Islet precursor cell (in vitro differentiated cells): ENCODE results near the gene AFTPH.

Experiments used
- DNase-seq: peaks from one replicate; pipeline ENCODE4 v3.0.0-alpha.2; 2018

AFTPH gene

GRCh38 chr2:64617631-64618151, 93.6 kb downstream of the AFTPH start:
- DNase-seq, result peak; percentile 51

GRCh38 chr2:64620661-64621060, 96.5 kb downstream of the AFTPH start:
- no peak for DNase-seq

DNA sequence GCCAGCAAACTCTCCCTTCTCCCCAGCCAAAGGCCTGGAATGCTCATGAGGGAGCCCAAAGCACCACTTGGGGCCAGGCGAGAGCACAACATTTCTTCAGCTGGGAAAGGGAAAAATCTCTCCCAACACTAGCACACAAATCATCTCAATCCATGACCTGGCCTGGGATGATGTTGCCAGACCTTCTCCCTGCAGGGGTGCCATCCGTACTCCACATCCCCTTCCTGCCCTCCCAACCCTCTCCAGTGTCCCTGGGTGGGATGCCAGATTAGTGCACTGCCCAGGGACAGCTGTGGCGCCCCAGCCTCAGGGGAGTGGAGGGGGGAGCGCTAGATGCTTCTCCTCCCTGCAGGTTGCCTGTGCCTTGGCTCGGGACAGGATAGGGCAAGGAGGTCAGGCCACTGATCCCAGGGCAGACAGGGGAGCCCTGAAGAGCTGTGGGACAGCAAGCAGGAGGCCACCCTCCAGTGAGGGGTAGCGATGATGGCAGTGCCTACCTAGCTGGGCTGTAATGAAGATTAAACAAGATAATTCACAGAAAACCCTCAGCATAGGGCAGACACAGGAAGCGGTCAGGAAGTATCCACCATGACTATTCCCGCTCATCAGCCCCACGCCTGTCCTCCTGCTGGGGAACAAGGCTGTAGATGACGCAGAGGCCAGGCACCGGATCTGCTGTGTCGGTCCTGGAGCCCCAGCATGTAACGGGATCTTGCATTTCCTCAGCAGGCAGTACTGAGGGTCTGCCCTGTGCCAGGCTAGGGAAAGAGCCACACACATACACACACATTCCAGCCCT, 98.5 kb downstream of the AFTPH start:
- peak; percentile 50 for DNase-seq

DNA sequence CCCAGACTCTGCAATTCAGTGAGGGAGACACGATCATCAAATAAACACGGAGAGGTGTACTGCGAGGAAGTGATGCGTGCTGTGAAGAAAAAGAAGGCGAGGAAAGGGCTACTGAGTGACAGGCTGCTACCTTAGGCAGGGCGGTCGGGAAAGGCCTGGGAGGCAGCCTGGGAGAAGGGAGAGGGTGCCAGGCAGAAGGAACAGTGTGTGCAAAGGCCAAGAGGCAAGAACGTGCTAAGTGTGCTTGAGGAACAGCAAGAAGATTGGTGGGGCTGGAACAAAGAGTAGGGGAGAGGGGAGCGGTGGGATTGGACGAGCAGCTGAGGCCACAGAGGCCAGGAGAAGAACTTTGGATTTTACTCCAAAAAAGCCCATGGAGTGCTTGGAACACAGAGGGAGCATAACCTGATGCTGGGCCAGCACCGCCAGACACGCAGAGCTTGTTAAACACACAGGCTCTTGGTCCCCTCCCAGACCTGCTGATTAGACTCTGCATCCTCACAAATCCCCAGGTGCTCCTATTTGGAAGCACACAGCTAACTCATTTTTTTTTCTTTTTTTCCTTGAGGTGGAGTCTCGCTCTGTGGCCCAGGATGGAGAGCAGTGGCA, 99.2 kb downstream of the AFTPH start:
- peak; percentile 53 for DNase-seq

DNA sequence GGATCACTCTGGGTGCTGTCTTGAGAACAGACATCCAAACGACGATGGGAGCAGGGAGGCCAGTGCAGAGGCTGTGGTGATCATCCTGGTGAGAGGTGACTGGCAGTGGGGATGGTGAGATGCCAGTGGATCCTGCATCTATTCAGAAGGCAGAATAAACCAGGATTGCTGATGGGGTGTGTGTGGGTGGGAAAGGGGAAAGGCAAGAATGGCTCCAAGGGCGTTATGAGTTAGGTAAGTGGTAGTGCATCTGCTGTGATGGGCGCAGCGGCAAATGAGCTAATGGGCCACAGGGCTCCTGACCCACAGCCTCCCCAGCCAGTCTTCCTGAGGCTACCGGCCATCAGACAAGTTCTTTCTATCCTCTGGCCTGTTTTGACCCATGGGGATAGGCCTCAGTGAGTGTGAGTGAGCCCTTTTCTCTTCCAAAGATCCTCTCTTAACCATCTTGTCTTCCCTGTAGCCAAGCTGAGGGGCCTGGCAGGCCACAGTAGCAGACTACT, 100.0 kb downstream of the AFTPH start:
- DNase-seq, result peak; percentile 43

GRCh38 chr2:64624862-64625261, 100.7 kb downstream of the AFTPH start:
- peak; percentile 42 for DNase-seq

DNA sequence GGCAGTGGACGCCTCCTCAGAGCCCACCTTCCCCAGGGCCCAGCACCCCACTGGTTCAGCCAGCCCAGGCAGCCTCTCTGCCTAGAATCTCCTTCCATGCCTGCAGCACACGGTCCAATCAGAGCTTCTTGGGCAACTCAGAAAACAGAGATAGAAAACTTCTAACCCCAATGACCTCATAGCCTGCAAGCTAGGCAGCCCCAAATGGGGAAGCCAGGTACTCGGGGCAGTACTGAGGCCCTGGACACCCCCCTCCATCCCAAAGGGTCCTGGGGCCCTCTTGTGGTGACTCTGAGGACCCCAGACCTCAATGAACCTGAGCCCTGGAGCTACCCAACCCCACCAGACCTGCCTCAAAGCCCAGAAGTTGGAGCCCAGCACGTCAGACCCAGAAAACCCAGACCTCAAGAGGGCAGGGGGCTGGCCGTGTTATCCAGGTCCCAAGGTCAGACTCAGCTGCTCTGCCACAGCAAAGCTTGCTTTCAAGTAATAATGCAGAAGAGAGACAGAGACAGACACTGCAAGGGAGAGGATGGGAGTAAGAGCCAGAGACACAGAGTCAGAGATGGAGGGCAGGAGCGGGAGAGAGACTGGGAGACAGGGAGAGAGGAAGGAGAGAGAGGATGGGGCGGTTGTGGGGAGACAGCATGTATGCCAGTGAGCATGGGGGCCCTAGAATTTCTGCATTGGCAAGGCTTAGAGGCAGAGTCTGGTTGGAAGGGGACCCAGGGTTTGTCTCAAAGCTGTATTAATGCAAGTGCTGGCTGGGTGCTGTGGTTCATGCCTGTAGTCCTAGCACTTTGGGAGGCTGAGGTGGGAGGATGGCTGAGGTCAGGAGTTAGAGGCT, 101.4 kb downstream of the AFTPH start:
- peak; percentile 56 for DNase-seq

DNA sequence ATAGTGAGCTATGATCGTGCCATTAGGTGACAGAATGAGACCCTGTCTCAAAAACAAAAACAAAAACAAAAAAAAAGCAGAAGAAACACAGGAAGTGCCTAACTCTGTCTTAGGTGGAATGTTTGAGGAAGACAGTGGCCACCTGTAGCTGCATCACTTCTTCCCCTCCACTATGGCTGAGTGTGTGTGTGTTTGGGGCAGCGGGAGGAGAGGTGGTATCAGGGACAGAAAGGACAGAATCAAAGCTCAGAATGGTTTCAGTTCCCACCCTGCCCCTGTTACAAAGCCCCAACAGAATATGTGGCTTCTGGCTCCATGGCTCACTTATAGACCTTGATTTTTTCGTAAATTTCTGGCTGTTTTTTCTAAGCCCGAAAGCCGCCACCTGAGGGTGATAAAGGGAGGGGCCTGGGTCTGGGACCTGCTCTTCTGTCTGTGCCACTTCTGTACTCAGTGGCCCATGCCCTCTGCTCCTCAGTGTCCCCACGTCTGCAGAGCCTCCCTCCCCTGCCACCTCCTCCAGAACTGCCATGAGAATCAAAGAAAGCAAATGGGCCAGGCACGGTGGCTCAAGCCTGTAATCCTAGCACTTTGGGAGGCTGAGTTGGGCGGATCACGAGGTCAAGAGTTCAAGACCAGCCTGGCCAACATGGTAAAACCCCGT, 102.2 kb downstream of the AFTPH start:
- DNase-seq, result peak; percentile 18

- peak; percentile 60 for DNase-seq
Observed at GRCh38 chr2:64626963-64627760, 103.0 kb downstream of the AFTPH start.

DNA sequence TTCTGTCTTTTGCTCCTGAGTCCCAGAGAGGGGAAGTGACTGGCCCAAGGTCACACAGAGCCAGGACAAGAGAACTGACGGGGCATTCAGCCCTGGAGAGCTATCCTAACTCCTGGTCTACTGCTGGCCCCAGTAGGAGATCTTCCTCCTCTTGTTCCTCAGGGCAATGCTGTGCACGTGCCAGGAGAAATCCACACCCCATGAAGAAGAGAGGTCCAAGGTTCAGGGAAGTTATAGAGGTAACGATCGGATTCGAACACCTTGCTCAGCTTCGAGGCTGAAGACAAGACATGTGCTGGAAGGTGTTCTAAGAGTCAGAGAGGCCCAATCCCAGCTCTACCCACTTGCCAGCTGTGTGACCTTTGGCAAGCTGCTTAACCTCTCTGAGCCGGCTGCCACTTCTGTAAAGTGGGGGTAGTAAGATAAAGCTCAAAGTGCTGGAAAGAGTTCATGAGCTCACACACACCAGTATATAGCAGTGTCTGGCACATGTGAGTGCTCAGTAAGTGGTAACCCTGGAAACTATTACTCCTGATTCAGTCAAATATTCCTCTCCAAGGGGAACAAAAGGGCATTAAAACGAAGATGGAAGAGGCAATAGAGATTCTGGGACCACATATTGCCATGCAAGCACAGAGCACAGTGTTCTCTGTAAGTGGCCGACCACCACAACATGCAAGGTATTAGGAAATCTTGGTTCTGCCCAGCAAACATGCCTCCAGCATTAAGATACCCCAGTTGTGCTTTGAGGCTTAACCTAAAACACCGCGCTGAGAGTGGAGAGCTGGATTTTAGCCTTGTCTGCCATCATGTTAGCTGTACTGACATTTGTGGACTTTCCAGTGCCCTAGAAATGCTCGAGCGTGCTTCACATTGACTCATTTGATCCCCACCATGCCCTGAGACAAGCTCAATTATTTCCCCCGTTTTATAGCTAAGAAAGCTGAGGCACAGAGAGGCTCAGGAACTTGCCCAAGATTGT, 104.0 kb downstream of the AFTPH start:
- no peak for DNase-seq

- peak; percentile 29 for DNase-seq
Observed at GRCh38 chr2:64629329-64629781, 105.2 kb downstream of the AFTPH start.

DNA sequence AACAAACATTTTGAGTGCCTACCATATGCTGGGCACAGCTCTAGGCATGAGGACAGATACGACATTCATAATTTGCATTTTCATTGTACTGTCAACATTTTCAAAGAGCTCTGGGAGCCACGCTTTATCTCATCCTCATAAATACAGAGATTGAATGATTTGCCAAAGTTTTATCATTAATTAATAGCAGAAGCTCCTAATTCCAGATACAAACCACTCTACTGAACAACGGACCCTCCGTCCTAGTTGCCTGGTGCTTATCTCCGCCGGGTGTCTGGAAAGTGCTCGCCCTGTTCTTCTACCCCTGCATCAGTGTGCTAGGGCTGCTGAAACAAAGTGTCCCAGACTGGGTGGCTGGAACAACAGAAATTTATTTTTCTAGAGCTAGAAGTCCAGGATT, 105.7 kb downstream of the AFTPH start:
- DNase-seq, result peak; percentile 29

- DNase-seq, result no peak
Observed at GRCh38 chr2:64630752-64631151, 106.6 kb downstream of the AFTPH start.

DNA sequence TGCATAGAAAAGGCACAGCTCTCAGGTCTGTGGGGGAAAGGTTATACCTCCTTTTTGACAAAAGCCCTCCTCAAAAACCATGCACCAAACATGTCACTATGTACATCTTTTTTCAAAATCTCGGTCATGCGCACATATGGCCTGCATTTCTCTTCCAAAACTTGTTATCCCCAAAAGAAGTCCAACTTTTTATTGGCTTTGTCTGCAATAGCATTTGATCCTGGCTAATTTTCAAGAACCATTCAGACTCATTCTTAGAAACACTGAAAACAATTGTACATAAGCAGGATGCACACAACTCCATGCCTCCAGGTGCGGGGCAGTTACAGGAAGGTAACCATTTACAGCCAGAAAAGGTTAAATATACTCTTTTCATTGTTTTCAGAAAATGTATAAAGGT, 107.6 kb downstream of the AFTPH start:
- DNase-seq, result no peak

DNA sequence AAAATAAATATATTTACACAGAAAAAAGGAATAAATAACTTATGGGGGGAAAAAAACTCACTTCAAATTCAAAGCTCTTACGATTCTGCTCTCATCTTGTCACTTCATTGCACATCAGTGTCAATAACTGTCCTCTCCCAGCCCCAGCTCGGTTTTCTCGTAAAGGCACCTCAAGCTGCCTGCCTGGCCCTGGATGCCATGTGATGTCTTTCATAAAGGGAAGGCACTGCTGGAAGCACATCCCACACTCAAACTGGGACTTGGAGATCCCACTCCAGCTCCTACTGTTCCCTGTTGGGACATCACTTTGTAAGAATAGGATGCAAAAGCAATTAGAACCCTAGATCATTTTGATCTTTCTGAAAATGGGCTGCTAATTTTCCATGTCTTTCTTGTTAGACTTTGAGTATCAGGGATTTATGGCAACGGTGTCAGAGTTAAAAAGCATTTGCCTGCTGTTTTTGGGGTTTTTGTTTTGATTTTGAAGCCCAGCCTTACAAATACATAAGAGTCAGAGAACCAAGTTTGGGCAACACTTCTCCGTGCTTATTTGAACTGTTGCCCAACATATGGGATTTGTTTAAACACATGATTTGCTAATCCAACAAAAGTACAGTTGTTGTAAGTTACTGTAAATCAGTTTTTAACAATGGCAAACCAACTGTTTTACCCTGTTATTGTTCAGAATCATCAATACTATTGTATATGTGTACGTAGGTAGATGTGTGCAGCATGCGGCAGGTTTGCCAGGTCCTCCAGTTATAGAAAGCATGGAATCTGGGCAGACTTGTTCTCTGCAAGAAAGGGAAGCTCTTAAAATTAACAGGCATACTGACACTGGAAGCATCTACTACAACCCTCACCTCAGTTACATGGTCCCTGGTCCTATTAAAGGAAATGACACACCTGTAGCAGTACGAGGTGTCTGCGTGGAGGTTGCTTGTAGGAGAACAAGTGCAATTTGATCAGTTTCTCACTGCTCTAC, 109.0 kb downstream of the AFTPH start:
- no peak for DNase-seq

DNA sequence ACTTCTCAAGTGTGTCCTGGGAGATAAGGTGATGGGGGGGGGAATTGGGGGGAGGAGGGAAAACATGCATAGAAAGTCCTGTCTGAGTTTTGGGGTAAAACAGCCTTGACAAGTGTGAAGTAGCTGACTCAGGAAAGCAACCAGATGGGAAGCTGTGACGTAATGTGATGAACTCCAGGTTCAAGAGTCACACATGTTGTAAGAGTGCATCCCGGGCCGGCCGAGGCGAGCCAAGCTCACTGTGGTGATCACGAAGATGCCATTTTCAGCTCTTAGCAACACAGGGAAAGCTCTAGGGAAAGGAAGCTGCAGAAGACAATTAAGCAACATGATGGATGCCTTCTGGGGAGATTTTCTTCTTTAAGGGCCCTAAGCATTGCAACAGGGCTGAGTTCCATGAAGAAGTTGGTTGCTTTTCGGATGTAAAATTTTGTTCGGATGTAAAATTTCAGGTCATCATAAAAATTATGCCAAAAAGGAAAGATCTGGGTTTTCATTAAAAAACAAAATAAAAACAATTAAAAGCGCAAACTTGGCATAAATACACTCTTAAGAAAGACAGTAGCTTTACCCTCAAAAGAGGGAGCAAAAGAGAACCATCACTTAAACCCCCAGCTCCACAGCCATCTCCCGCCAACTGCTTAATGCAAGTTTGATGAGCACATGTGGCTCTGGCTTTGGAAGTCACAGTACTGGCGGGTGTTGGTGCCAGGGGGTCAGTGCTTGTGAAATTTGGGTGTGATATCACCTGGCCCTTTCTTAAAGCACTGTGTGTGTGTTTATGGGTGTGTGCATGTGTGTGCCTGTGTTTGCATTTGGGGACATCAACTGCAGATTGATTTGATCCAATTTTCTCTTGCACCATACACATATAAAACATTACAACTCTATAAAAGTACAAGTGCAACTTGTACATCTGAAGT, 110.5 kb downstream of the AFTPH start:
- no peak for DNase-seq

DNA sequence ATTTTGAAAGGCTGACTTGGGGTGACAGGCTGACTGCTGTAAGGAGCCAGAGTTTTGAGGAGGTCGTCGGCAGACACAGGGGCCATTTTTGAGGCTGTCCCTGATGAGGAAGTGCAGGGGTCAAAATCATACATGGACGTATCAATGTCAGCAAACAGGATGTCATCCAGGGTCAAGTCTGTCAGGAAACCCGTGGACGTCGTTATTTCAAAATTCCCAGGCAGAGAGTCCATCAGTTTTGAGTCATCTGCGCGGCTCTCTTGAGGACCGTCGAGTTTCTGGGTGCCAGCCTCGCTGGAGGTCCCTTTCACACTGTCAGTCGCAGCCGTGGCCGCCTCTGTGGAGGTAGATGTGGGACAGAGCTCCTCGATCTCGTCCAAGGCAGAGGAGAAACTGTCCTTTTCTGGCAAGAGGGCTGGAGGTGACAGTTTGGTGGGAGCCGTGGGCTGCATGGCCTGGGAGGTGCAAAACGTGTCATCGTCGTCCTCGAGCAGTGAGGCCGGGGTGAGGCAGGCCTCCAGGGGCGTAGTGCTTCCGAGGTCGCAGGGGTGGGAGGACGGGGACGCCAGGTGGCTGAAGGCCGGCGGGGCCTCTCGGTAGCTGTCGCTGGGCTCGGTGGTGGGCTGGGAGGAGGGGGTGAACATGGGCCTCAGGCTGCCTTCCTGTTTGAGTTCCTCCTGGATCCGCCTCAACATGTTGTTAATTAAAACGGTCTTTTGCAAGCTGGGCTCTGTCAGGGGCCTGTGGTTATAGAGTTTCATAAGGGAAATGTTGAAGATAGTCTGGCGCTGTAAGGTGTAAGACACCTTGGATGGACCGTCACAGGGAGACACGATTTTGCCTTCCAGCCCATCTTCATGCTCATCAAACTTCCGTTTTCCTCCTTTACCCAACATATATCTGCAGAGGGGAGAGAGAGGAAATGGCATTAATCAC, 112.1 kb downstream of the AFTPH start:
- DNase-seq, result no peak
